ENCODE measurements around the gene AHNAK.

DNA sequence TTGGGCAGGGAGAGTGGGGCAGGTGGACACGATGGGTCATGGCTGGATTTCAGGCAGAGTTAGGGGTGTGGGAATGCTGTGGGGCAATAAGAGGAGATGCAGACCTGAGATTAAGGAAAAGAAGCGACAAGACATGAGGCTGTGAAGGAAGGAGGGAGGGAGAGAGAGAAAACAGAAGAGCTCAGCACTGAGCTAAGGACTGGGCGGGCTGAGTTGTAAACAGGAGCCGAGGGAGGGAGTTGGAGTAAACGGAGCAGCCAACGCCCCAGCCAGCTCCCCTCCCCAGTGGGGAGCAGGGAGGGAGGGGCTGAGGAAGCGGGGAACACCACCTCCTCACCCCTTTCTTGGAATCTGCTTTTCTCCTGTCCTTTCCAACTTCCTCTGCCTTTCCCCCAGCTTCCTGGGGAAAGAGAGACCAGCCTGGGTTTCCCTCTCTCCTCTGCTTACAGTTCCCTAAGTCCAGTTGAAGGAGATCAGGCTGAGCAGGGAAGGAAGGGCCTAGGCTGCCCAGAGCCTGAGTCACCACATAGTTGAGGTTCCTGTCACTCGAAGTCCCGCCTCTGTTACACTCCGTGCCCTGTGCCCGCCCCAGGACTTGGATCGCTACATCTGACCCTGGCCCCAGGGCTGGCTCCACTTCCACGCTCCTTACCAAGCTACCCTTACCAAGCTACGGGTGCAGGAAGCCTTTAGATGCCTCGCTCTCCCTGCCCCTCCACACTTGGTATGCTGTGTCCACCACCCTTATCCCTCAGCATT lies 6.7 kb upstream of the AHNAK start:
- TF ChIP-seq EP300 (IDR thresholded peaks at IDR 0.05) = peak; percentile 15
- TF ChIP-seq POLR2A (IDR thresholded peaks at IDR 0.05) = no peak
- TF ChIP-seq, protein P1, sequence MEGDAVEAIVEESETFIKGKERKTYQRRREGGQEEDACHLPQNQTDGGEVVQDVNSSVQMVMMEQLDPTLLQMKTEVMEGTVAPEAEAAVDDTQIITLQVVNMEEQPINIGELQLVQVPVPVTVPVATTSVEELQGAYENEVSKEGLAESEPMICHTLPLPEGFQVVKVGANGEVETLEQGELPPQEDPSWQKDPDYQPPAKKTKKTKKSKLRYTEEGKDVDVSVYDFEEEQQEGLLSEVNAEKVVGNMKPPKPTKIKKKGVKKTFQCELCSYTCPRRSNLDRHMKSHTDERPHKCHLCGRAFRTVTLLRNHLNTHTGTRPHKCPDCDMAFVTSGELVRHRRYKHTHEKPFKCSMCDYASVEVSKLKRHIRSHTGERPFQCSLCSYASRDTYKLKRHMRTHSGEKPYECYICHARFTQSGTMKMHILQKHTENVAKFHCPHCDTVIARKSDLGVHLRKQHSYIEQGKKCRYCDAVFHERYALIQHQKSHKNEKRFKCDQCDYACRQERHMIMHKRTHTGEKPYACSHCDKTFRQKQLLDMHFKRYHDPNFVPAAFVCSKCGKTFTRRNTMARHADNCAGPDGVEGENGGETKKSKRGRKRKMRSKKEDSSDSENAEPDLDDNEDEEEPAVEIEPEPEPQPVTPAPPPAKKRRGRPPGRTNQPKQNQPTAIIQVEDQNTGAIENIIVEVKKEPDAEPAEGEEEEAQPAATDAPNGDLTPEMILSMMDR (IDR thresholded peaks at IDR 0.05) = no peak

Measured in stomach (tissue), 4 donors.